Stimulated activated CD8-positive, alpha-beta memory T cell treated with anti-CD3 and anti-CD28 coated beads, Interleukin-15, amount 100 ng/mL, for 24 hours (primary cell): Measurements from ENCODE around the gene STK17B.
"Not testable (repeated sequence)": the region's sequence is repeated elsewhere in the genome, so short reads cannot be mapped to it uniquely, and the experiment has no call there.

ENCODE experiments used
- DNase-seq: peaks from one replicate; pipeline ENCODE4 v3.0.0-alpha.2; 2020; ENCODE audit warnings: low read depth

STK17B gene

DNA sequence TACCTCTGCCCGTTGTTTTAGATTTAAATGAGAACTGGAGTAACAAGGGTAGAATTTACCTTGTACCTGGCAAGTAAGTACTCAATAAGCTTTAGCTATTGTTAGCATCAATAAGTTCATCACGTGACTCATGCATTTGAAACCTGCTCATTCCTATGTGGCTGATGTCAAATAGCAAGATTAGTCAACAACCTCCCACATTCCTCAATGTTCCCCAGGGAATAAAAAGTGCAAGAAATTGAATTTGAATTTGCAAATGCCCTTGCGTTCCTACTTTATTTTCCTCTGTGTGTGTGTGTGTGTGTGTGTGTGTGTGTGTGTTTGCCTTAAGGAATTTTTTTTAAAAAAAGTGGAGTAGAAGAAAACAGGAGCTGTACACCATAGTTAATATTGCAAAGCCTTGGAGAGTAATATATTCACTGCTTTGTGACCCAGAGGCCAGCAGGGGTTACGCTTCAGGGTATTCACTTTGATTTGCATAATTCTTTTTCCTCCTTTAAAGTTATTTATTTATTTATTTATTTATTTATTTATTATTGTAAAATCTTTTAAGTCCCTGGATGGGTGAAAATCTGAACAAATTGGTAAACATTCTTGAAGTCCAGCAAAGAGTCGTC is 58.9 kb downstream of the STK17B start:
- DNase-seq, result no peak

DNA sequence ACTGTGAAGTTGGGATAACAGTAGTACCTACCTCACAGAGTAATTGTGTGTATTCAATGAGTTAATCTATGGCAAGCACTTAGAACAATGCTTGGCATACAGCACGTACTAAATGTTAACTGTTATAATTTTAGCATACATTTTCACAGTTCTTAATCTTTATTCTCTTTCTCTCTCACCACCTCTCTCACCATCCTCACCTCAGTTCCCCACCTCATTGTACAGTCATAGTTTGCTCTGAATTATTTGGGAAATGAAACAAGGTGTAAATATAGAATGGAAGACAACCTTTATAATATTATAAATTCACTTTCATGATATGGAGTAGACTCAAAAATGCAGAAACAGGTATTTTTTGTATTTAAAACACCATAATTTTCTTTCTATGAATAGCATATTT is 62.8 kb downstream of the STK17B start:
- no peak for DNase-seq

DNA sequence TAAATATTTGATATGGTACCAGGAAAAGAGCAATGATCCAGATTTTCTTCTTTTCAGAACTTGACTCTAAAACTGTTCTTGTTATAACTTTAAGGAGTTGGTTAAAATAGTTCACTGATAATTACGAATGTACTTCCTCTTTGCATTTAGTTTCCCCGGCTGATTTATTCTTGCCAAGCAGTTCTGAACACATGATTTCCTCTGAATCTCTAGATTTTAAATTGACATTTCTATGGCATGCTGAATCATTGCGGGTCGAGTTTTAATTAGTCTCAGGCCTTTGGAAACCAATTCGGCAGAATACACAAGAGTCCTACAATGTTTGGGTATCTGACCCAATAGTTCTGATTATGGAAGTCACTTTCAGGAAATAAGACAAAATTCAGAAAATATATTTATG is 65.4 kb downstream of the STK17B start:
- DNase-seq, result no peak

DNA sequence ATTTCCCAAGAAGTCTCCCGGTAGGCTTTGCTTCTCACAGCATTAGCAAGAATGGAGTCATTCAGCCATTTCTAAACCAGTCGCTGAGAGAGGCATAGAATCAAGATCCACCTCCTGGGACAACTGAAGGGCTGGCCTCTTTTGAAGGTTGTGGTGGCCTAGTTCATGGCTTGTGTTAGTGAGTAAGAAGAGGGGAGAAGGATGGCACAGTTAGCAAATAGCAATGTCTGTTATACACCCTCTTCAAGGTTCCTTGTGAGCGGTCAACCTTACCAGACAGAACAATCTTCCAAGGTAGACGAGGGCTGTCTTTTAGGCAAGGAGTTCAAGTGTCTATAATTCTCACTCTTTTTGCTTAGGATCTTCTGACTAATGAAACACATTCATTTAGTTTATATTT is 67.3 kb downstream of the STK17B start:
- DNase-seq, result no peak

DNA sequence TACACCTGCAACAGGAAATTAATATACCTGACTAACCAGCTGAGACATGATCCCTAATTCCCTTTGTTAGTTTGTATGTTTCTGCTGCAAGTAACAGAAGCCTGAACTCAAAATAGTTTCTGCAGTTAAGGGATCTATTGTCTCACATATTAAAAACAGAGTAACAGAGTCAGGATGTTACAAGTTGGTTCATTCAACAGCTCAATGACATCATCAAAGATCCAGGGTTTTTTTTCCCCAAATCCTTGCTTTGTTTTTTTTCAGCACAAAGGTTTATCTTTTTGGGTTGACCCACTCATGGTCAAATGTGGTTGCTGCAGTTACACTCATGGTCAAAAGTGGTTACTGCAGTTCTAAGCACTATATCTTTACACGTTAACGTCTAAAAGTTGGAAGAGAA is 67.8 kb downstream of the STK17B start:
- DNase-seq, result no peak

DNA sequence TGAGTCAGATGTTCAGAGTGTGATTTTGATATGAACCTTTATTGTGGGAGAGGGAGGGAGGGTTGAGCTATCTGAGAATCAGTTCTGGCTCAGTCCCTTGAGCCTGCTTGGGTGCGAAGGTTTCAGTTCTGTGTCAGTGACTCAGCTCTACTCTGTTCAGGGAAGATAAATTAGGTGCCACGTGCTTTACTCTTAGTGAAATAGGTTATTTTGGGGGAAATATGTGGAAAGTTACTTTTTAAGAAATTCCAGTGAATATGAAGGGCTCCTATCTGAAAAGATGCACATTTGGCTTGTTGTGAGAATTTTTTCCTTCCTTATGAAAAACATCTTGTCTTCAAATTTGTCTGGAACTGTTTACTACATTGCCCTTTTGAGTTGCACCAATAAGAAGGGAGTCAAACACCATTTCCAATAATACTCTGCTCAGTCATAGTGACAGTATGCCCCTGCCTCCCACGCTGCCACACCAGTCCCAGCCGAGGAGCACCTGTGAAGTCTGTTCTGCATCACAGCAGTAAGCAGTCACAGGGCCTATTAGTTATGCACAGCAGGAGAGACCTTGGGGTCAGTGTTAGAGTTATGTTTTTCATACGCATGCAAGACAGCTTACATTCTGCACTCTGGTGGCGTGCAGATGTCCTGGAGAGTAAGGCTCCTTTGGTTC is 69.9 kb downstream of the STK17B start:
- no peak for DNase-seq

DNA sequence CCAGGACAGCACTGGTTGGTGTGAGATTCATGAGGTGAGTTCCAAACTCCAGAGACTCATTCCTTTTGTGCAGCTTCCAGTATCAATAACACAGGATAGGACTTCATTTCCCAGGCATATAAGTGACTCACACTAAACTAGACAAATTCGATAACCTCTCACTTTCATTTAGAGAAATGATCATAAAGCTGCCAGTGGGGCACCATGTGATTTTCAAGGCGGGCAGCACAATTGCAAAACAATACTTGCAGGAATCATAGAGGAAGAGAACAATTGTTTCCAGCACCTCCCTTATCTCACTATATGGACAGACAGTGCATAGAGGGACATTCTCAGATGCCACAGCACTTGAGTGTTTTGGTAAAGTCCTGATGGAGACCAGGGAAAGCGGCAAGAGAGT is 71.5 kb downstream of the STK17B start:
- no peak for DNase-seq

DNA sequence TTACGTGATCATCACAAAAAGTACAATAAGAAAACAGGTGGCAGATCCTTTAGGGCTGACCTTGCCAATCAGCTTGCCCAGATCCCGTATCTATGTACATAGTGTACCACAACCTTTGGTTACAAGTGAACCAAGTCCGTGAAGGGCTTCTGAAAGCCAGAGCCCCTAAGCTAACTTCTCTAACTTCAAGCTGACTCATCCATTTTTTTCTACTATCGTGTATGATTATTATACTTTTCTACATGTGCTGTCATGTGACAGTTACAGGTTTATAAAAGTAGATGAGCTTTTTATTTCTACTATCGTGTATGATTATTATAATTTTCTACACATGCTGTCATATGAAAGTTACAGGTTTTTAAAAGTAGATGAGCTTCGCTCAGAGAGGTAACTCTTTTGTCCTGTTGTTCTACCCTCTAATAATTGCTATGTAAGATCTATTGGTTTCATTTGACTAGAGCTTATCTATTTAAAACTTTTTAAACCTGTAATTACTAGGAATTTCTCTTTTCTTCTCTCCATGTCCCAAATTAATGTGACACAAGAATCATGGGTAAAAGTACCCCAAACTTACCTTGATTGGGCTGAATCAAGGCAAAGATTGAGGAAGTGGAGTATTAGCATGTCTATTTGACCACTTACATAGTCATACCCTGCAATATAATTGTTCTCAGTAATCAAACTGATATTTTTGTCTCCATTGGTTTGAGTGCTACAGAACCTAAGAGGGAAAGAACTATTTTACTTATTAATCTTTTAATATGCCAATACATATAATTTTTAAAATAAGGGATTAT is 73.3 kb downstream of the STK17B start:
- DNase-seq, result no peak

DNA sequence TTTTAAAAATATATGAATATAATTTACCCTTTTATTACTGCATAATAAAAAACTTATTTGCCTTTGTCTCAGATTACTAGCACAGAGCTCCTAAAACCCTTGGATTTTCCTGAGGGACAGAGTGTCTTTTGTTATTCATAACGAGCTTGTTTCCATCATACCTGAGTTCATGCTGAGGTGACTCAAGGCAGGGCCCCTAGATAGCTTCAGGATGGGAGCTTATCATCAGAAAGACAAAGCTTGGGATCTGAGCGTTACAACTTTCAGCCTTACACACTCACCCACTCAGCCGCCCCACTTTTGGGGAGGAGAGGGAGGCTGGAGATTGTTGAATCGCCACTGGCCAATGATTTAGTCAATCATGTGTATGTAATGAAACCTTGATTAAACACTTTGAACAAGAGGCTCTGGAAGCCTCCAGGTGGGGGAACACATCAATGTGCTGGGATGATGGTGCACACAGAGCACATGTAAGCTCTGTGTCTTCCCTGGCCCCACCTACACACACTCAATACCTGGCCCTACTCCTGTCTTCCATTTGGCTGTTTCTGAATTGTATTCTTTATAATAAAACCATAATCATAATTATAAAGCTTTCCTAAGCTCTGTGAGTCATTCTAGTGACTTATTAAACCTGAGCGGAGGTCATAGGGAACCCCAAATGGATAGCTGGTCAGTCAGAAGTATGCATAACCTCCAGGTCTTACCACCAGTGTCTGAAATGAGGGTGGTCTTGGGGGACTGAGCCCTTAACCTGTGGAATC is 74.2 kb downstream of the STK17B start:
- no peak for DNase-seq

DNA sequence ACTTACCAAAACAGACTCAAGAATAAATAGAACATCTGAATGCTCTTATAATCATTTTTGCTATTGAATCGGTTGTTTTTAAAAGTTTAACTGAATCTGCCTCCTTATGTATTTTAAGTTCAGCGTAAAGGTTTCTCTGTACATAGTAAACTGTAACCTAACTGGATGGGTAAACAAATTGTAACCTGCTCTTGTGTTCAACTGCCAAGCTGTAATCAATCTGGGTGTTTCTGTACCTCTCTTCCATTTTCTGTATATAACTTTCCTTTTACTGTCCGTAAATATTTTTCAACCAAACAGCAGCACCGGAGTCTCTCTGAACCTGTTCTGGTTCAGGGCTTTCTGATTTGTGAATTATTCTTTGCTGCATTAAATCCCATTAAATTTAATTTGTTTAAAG is 75.1 kb downstream of the STK17B start:
- no peak for DNase-seq

DNA sequence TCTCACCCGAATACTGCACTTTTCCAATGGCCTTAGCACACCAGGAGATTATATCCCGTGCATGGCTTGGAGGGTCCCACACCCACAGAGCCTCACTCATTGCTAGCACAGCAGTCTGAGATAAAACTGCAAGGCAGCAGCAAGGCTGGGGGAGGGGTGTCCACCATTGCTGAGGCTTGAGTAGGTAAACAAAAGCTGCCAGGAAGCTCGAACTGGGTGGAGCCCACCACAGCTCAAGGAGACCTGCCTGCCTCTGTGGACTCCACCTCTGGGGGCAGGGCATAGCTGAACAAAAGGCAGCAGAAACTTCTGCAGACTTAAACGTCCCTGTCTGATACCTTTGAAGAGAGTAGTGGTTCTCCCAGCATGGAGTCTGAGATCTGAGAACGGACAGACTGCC is 81.9 kb downstream of the STK17B start:
- not testable (repeated sequence) for DNase-seq

DNA sequence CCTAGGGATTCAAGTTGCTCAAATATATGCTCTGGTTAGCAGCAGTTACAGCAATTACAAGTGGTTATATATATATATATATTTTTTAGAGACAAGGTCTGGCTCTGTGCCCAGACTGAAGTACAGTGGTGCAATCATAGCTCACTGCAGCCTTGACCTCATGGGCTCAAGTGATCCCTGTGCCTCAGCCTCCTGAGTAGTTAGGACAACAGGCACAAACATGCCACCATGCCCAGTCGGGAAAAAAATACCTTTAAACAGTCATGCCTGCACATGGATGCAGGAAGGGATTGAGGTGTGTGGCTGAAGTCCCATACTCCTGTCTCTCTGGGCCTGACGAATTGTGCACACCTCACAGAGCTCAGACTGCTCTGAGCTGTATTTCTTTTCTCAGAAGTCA is 83.2 kb downstream of the STK17B start:
- no peak for DNase-seq

DNA sequence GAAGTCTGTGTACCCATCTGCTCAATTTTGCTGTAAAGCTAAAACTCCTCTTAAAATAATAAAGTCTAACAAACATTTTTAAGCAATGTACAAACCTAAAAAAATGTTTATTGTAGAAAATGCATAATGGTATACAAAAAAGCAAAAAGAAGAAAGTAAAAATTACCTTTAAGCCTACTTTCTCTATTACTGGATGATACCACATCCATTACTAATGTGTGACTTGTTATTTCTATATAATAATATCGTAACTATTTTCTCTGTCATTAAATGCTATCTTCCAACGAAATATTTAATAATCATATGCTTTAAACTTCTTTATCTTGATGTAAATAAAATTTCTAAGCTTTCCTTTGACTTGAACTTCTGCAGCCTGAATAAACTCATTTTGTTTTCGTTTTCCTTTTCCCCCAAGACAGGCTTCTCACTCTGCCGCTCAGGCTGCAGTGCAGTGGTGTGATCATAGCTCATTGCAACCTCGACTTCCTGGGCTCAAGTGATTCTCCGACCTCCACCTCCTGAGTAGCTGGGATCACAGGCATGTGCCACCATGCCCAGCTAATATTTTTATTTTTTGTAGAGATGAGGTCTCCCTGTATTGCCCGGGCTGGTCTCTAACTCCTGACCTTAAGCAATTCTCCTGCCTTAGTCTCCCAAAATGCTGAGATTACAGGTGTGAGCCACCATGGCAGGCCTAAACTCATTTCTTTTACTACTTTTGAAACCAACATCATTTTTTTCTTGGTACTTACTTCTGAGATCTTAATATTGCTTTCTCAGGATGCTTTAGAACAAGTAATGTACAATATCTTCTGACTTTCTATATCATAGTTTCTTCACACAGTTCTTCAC is 84.6 kb downstream of the STK17B start:
- DNase-seq, result no peak

DNA sequence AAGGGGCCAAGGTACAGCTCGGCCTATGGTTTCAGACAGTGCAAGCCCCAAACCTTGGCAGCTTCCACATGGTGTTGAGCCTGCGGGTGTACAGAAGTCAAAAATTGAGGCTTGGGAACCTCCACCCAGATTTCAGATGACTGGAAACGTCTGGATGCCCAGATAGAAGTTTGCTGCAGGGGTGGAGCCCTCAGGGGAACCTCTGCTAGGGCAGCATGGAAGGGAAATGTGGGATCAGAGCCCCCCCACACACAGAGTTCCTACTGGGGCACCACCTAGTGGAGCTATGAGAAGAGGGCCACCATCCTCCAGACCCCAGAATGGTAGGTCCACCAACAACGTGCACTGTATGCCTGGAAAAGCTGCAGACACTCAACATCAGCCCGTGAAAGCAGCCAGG is 87.8 kb downstream of the STK17B start:
- no peak for DNase-seq
